Nephron progenitor cell (in vitro differentiated cells): ENCODE data around the gene DMC1.

Experiments used
- DNase-seq: peaks from one replicate; pipeline ENCODE4 v3.0.0; 2021
- H3K27ac Mint-ChIP-seq: 2 replicates; pipeline ENCODE4 v1.8.0; 2021; ENCODE audit warnings: mild to moderate bottlenecking, moderate library complexity, mixed read lengths
- H3K27me3 Mint-ChIP-seq: 2 replicates; pipeline ENCODE4 v1.8.0; 2021; ENCODE audit warnings: mild to moderate bottlenecking, low read depth, mixed read lengths; ENCODE audit not compliant: poor library complexity
- H3K36me3 Mint-ChIP-seq: 2 replicates; pipeline ENCODE4 v1.8.0; 2021; ENCODE audit warnings: low read depth, mixed read lengths
- H3K4me1 Mint-ChIP-seq: 2 replicates; pipeline ENCODE4 v1.8.0; 2021; ENCODE audit warnings: mixed read lengths
- H3K4me3 Mint-ChIP-seq: 2 replicates; pipeline ENCODE4 v1.8.0; 2021; ENCODE audit warnings: mild to moderate bottlenecking, moderate library complexity, mixed read lengths
- H3K9me3 Mint-ChIP-seq: 2 replicates; pipeline ENCODE4 v1.8.0; 2021; ENCODE audit warnings: mild to moderate bottlenecking, moderate library complexity, mixed read lengths
- CTCF ChIP-seq: fragments of 200-600 bp; sonication (generic); IDR thresholded peaks from 2 replicates; pipeline ENCODE4 v1.5.0; 2021; ENCODE audit warnings: antibody characterized with exemption

The DMC1 gene

GRCh38 chr22:38564669-38565068 is 5.3 kb downstream of the DMC1 start:
- Mint-ChIP-seq H3K27ac (no peak overlapping the region), H3K36me3 (no peaks in the 10 kb centered on the region), H3K4me1 (peaks cover 6% of the 10 kb centered on the region), H3K9me3 (no peaks in the 10 kb centered on the region), H3K4me3 (no peak overlapping the region), H3K27me3 (peaks cover 3% of the 10 kb centered on the region)
- no peak for TF ChIP-seq CTCF
- DNase-seq, result no peak

- no peaks in the 10 kb centered on the region for H3K36me3 Mint-ChIP-seq
- H3K9me3 Mint-ChIP-seq, result no peaks in the 10 kb centered on the region
- no peak overlapping the region for H3K4me3 Mint-ChIP-seq
- no peaks in the 10 kb centered on the region for H3K4me1 Mint-ChIP-seq
- H3K27me3 Mint-ChIP-seq, result no peaks in the 10 kb centered on the region
- no peak overlapping the region for H3K27ac Mint-ChIP-seq
- DNase-seq, result no peak
- no peak for TF ChIP-seq CTCF
Measured at GRCh38 chr22:38554281-38554680, 15.7 kb downstream of the DMC1 start.

- Mint-ChIP-seq H3K36me3 (peaks cover 1% of the 10 kb centered on the region), H3K27ac (peak overlapping the region; percentile 70)
Measured at GRCh38 chr22:38549101-38549894, 20.7 kb downstream of the DMC1 start.

GRCh38 chr22:38540701-38541100 is 29.3 kb downstream of the DMC1 start:
- Mint-ChIP-seq H3K4me1 (no peaks in the 10 kb centered on the region), H3K27ac (no peak overlapping the region), H3K36me3 (peaks cover 37% of the 10 kb centered on the region), H3K4me3 (no peak overlapping the region), H3K27me3 (peaks cover 8% of the 10 kb centered on the region), H3K9me3 (peaks cover 34% of the 10 kb centered on the region)
- no peak for TF ChIP-seq CTCF
- DNase-seq, result no peak

More at GRCh38 chr22:38549101-38549894, 20.7 kb downstream of the DMC1 start:
- Mint-ChIP-seq H3K4me1 (peaks cover 10% of the 10 kb centered on the region), H3K9me3 (peaks cover 2% of the 10 kb centered on the region), H3K27me3 (peaks cover 3% of the 10 kb centered on the region), H3K4me3 (no peak overlapping the region)
- DNase-seq, result no peak
- no peak for TF ChIP-seq CTCF

GRCh38 chr22:38531251-38531938 is 38.6 kb downstream of the DMC1 start:
- H3K4me1 Mint-ChIP-seq, result no peaks in the 10 kb centered on the region
- no peak for TF ChIP-seq CTCF
- no peak overlapping the region for H3K4me3 Mint-ChIP-seq
- no peaks in the 10 kb centered on the region for H3K9me3 Mint-ChIP-seq
- DNase-seq, result no peak
- peak overlapping the region; percentile 66 for H3K27ac Mint-ChIP-seq
- no peaks in the 10 kb centered on the region for H3K27me3 Mint-ChIP-seq
- H3K36me3 Mint-ChIP-seq, result no peaks in the 10 kb centered on the region
